AG09319 (cell line): ENCODE data around the gene CHRNA9.
A peak's percentile ranks its signal among the peaks of the same experiment; 100 is the strongest.

Experiments used
- DNase-seq: peaks from one replicate; pipeline ENCODE4 v3.0.0-alpha.2; 2010; ENCODE audit warnings: low read depth; ENCODE audit errors: extremely low read depth
- TF ChIP-seq, protein P1 (sequence below): IDR thresholded peaks from 2 replicates; pipeline ENCODE4 v1.5.1; 2011; ENCODE audit warnings: low read depth, mild to moderate bottlenecking, inconsistent platforms, low read length, moderate library complexity

Gene CHRNA9

DNA sequence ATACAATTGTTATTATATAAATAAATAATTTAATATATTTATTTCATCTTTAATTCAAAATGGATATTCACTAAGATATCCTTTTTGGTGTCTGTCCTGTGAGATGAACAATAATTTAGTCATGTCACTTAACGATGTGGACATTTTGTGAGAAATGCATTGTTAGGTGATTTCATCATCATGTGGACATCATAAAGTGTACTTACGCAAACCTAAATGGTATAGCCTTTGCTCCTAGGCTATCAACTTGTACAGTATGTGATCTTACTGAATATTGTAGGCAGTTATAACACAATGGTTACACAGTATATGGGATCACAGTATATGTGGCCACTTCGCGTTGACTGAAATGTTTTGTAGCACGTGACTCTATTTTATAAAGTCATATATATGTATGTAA lies 20.2 kb upstream of the CHRNA9 start:
- TF ChIP-seq, protein P1, sequence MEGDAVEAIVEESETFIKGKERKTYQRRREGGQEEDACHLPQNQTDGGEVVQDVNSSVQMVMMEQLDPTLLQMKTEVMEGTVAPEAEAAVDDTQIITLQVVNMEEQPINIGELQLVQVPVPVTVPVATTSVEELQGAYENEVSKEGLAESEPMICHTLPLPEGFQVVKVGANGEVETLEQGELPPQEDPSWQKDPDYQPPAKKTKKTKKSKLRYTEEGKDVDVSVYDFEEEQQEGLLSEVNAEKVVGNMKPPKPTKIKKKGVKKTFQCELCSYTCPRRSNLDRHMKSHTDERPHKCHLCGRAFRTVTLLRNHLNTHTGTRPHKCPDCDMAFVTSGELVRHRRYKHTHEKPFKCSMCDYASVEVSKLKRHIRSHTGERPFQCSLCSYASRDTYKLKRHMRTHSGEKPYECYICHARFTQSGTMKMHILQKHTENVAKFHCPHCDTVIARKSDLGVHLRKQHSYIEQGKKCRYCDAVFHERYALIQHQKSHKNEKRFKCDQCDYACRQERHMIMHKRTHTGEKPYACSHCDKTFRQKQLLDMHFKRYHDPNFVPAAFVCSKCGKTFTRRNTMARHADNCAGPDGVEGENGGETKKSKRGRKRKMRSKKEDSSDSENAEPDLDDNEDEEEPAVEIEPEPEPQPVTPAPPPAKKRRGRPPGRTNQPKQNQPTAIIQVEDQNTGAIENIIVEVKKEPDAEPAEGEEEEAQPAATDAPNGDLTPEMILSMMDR: no peak
- no peak for DNase-seq

DNA sequence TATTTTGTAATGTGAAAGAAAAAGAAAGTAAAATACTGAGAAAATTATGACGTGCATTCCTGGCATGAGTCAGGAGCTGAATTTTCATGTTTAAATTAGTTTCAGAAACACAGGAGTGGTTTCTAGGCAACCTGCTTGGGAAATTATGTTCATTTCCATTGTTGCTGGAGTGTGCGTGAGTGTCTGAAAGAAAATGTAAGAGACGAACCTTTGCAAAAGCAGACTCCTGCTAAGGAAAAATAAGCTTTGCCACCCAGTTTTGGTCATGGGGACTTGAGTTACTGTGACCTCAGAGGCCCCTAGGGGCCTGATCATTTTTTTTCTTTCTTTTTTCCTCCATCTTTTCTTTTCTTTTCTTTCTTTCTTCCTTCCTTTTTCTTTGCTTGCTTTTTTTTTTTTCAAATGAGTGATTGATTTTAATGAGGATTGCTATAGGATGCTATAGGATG lies 18.8 kb upstream of the CHRNA9 start:
- TF ChIP-seq, protein P1: no peak
- DNase-seq: peak; percentile 94

DNA sequence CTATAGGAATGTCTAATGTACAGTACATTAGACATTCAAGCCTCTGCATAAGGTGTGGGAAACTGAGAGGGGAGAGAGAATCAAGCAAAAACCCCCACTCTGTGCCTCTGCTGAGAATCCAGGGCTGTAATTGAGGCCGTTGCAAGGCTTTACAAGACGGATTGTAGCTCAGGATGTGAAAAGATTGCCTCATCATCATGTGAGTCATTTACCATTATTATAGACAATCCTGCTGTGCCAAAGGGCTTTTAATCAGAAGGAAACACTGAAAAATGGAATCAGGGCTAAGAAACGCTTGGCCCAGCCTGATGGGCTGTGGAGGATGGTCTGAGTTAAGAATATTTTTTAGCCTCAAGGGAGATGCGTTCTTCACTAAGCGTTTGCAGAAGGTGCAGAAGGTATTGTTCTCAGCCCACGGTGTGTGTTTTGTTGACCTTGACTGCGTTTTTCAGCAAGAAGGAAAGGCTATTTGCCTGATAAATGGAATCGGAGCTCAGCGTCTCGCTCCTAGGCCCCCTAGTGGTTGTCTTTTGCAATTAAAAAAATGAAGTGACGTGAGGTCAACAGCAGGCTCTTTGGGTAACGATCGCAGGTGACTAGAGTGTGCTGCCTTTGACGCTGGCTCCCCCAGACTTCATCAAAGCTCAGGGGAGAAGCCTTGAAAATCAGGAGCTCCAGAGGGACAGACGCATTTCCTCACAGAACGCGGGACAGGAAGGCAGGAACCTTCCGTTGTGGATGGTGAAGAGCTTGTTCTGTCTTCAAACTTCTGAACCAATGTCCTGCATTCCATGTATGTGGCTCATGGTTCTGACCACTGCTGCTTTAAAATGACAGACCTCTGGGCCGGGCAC lies 18.1 kb upstream of the CHRNA9 start:
- DNase-seq: peak; percentile 90
- TF ChIP-seq, protein P1: peak; percentile 68

GRCh38 chr4:40317916-40318658 lies 17.0 kb upstream of the CHRNA9 start:
- TF ChIP-seq, protein P1: no peak
- DNase-seq: no peak

DNA sequence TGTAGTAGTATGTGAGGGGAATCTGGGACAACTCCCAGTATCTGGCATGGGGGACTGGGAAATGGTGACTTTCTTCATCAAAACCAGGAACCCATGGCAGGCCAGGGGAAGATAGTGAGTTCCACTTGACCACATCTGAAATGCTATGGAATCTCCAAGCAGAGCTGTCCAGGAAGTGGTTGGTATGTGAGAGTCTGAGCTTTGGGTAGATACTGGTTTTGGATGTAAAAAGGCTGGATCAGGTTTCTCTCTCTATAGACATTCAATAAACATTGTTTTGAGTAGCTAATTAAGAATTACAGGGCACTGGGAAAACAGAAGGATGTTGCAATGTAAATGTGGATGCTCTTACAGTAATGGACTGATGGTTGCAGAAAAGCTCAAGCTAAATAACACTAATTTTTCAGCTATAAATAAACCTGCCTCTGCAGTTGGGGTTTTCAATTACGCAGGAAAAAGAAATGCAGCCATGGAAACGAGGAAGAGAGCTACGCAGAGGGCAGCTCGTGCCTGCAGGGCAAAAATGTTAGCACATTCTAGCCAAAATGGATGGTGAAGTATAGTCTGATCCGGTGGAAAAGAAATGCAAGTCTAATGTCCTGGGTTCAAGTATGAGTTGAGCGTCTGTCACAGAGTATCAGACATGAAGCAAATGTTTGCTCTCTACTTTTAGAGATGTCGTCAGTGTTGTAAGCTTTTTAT lies 13.4 kb upstream of the CHRNA9 start:
- peak; percentile 95 for DNase-seq
- TF ChIP-seq, protein P1: no peak

- TF ChIP-seq, protein P1: no peak
- DNase-seq: no peak
These were observed 12.3 kb upstream of the CHRNA9 start for GRCh38 chr4:40322811-40323210.
